GM19025 (cell line): ENCODE results near the gene YES1.

ENCODE experiments used
- ATAC-seq: cut with Tn5 transposase; IDR thresholded peaks from one replicate; pipeline ENCODE4 v1.9.1; 2021; ENCODE audit warnings: mild to moderate bottlenecking, low read depth, moderate library complexity; ENCODE audit not compliant: unreplicated experiment

The YES1 gene

GRCh38 chr18:811892-812375 is at the start of gene YES1:
Gene YES1, minus strand, starts transcription at chr18:812242. Its CDS starts 55,415 bp downstream, at chr18:756827.
- ATAC-seq: peak; percentile 66

GRCh38 chr18:857986-858385 is 45.9 kb upstream of the YES1 start:
- ATAC-seq: no peak

GRCh38 chr18:853471-853870 is 41.4 kb upstream of the YES1 start:
- no peak for ATAC-seq

- no peak for ATAC-seq
These were observed 38.9 kb upstream of the YES1 start for GRCh38 chr18:850960-851359.

GRCh38 chr18:849021-849420 is 37.0 kb upstream of the YES1 start:
- ATAC-seq: no peak

- ATAC-seq: no peak
These were observed 36.2 kb upstream of the YES1 start for GRCh38 chr18:848062-848861.

- ATAC-seq: no peak
These were observed 33.2 kb upstream of the YES1 start for GRCh38 chr18:845152-845819.

- ATAC-seq: no peak
These were observed 29.8 kb upstream of the YES1 start for GRCh38 chr18:841647-842370.

GRCh38 chr18:840516-840915 is 28.5 kb upstream of the YES1 start:
- ATAC-seq: no peak

GRCh38 chr18:840023-840408 is 28.0 kb upstream of the YES1 start:
- ATAC-seq: no peak

- ATAC-seq: peak; percentile 83
These were observed 27.4 kb upstream of the YES1 start for GRCh38 chr18:839224-840022.

GRCh38 chr18:837922-838321 is 25.9 kb upstream of the YES1 start:
- ATAC-seq: no peak

GRCh38 chr18:834082-834720 is 22.2 kb upstream of the YES1 start:
- no peak for ATAC-seq

GRCh38 chr18:833197-833596 is 21.2 kb upstream of the YES1 start:
- no peak for ATAC-seq

GRCh38 chr18:832085-832681 is 20.1 kb upstream of the YES1 start:
- no peak for ATAC-seq

GRCh38 chr18:830315-830901 is 18.4 kb upstream of the YES1 start:
- ATAC-seq: no peak

- no peak for ATAC-seq
These were observed 17.4 kb upstream of the YES1 start for GRCh38 chr18:829432-829831.

GRCh38 chr18:827093-827677 is 15.1 kb upstream of the YES1 start:
- no peak for ATAC-seq
